ENCODE measurements around the gene EXOG. TPM values are rescaled to one million over a fixed set of nuclear protein-coding genes. Genes with fewer than 3 reads are reported as not detected.

The EXOG gene
- total RNA-seq, 6 experiments from 2014 or later: 13.9 to 18.8 (median 15.4) TPM

- H3K4me3 Mint-ChIP-seq: no peak overlapping the region
- H3K9me3 Mint-ChIP-seq: peaks cover 16% of the 10 kb centered on the region
- H3K36me3 Mint-ChIP-seq (ENCODE audit: low read depth): peaks cover 18% of the 10 kb centered on the region
- no peak for DNase-seq
- peaks cover 3% of the 10 kb centered on the region for H3K27me3 Mint-ChIP-seq (ENCODE audit: insufficient read depth)
- TF ChIP-seq CTCF (IDR thresholded peaks at IDR 0.05): no peak
- peaks cover 5% of the 10 kb centered on the region; the same call in 1 of the 2 replicates for H3K4me1 Mint-ChIP-seq (ENCODE audit: low read depth)
- H3K27ac Mint-ChIP-seq: no peak overlapping the region
Observed at GRCh38 chr3:38469852-38470251, 26.3 kb upstream of the EXOG start.

GRCh38 chr3:38471260-38471857 is 24.8 kb upstream of the EXOG start:
- no peak for TF ChIP-seq CTCF (IDR thresholded peaks at IDR 0.05)
- H3K27me3 Mint-ChIP-seq (ENCODE audit: insufficient read depth): peaks cover 3% of the 10 kb centered on the region
- peaks cover 18% of the 10 kb centered on the region for H3K36me3 Mint-ChIP-seq (ENCODE audit: low read depth)
- peaks cover 5% of the 10 kb centered on the region; the same call in 1 of the 2 replicates for H3K4me1 Mint-ChIP-seq (ENCODE audit: low read depth)
- peaks cover 16% of the 10 kb centered on the region for H3K9me3 Mint-ChIP-seq
- no peak overlapping the region for H3K27ac Mint-ChIP-seq
- DNase-seq: no peak
- no peak overlapping the region for H3K4me3 Mint-ChIP-seq

- no peak for DNase-seq
- no peak overlapping the region for H3K27ac Mint-ChIP-seq
- H3K4me1 Mint-ChIP-seq (ENCODE audit: low read depth): no peaks in the 10 kb centered on the region
- TF ChIP-seq CTCF (IDR thresholded peaks at IDR 0.05): no peak
- H3K9me3 Mint-ChIP-seq: peaks cover 16% of the 10 kb centered on the region
- H3K4me3 Mint-ChIP-seq: no peak overlapping the region
- peaks cover 18% of the 10 kb centered on the region for H3K36me3 Mint-ChIP-seq (ENCODE audit: low read depth)
- H3K27me3 Mint-ChIP-seq (ENCODE audit: insufficient read depth): peaks cover 2% of the 10 kb centered on the region; the same call in 1 of the 2 replicates
Observed at GRCh38 chr3:38472342-38472741, 23.8 kb upstream of the EXOG start.

- DNase-seq: no peak
- Mint-ChIP-seq H3K4me3 (no peak overlapping the region), H3K27ac (no peak overlapping the region), H3K27me3 (ENCODE audit: insufficient read depth) (peaks cover 2% of the 10 kb centered on the region; the same call in 1 of the 2 replicates), H3K36me3 (ENCODE audit: low read depth) (peaks cover 18% of the 10 kb centered on the region), H3K4me1 (ENCODE audit: low read depth) (no peaks in the 10 kb centered on the region), H3K9me3 (peaks cover 16% of the 10 kb centered on the region)
- TF ChIP-seq CTCF (IDR thresholded peaks at IDR 0.05): no peak
Observed at GRCh38 chr3:38473229-38473628, 22.9 kb upstream of the EXOG start.

GRCh38 chr3:38474928-38475605 is 21.1 kb upstream of the EXOG start:
- H3K27ac Mint-ChIP-seq: no peak overlapping the region
- TF ChIP-seq CTCF (IDR thresholded peaks at IDR 0.05): no peak
- peaks cover 4% of the 10 kb centered on the region for H3K9me3 Mint-ChIP-seq
- H3K4me1 Mint-ChIP-seq (ENCODE audit: low read depth): no peaks in the 10 kb centered on the region
- peaks cover 2% of the 10 kb centered on the region; the same call in 1 of the 2 replicates for H3K27me3 Mint-ChIP-seq (ENCODE audit: insufficient read depth)
- DNase-seq: no peak
- H3K4me3 Mint-ChIP-seq: no peak overlapping the region
- peaks cover 6% of the 10 kb centered on the region; the same call in 1 of the 2 replicates for H3K36me3 Mint-ChIP-seq (ENCODE audit: low read depth)
